ENCODE data around the gene UBL4B.

DNA sequence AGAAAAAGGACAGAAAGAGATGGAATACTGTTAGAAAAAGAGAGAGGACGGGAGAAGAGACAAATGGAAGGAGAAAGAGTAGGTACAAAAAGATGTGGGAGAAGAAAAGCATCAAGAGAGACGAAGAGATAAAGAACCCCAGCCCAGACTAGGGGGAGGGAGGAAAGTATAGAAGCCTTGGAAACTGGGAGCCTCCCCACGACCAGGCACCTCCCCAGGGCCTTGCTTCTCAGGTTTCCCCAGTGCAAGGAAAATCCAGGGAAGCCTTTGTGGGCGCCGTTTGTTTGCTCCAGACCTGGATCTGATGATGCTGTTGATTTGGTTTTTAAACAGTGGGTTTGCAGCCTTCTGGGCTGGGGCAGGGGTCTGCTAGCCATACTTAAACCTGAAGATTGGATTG, 26.6 kb upstream of the UBL4B start:
- TF ChIP-seq POLR2A (IDR thresholded peaks at IDR 0.05), result no peak
- TF ChIP-seq, protein P1, sequence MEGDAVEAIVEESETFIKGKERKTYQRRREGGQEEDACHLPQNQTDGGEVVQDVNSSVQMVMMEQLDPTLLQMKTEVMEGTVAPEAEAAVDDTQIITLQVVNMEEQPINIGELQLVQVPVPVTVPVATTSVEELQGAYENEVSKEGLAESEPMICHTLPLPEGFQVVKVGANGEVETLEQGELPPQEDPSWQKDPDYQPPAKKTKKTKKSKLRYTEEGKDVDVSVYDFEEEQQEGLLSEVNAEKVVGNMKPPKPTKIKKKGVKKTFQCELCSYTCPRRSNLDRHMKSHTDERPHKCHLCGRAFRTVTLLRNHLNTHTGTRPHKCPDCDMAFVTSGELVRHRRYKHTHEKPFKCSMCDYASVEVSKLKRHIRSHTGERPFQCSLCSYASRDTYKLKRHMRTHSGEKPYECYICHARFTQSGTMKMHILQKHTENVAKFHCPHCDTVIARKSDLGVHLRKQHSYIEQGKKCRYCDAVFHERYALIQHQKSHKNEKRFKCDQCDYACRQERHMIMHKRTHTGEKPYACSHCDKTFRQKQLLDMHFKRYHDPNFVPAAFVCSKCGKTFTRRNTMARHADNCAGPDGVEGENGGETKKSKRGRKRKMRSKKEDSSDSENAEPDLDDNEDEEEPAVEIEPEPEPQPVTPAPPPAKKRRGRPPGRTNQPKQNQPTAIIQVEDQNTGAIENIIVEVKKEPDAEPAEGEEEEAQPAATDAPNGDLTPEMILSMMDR (IDR thresholded peaks at IDR 0.05), result no peak
